ENCODE measurements around the gene CNIH3.

GRCh38 chr1:224704107-224704735, 88.1 kb downstream of the CNIH3 start:
- TF ChIP-seq EZH2 (IDR thresholded peaks at IDR 0.05; ENCODE audit: borderline replicate concordance, low read length) = no peak
- no peak for TF ChIP-seq CTCF (IDR thresholded peaks at IDR 0.05; ENCODE audit: low read length)

Data from OCI-LY1 (cell line).